ENCODE measurements around the gene TP53. TPM values are rescaled to one million over a fixed set of nuclear protein-coding genes. Genes with fewer than 3 reads are reported as not detected.
A peak's percentile ranks its signal among the peaks of the same experiment; 100 is the strongest.

The TP53 gene
- total RNA-seq, 2 donors from 2014 or later: 52.3 to 65.0 TPM

DNA sequence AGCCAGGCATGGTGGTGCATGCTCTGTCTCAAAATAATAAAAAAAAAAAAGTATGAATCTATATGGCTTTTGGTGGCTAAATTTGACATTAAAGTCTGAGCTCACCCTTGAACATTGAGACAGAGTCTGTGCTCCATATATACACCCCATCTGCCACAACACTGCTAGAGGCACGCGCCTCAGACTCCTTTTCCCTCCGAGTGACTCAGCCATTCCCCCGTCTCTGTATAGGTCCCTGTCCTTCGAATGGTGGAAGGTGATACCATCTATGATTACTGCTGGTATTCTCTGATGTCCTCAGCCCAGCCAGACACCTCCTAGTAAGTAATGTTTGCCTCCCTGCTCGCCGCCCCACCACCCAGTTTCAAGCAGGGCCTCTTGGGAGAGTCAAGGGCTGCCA lies 13.2 kb upstream of the TP53 start:
- Histone ChIP-seq H3K4me1 (replicated peaks) (peaks cover 5% of the 10 kb centered on the region), H3K4me3 (no peak overlapping the region), H3K9me3 (no peaks in the 10 kb centered on the region), H3K36me3 (peaks cover 0 to 7% of the 10 kb centered on the region in 2 donors), H3K27me3 (replicated peaks; ENCODE audit: insufficient read depth) (no peaks in the 10 kb centered on the region), H3K27ac (no peak overlapping the region)
- WGBS: 93% methylated on average over 7 of the region's 7 CpGs
- intact Hi-C loops (cut with DNase I): no loop called here
- no peak for TF ChIP-seq POLR2AphosphoS5 (IDR thresholded peaks at IDR 0.05)
- no peak for DNase-seq (ENCODE audit: low spot score)

DNA sequence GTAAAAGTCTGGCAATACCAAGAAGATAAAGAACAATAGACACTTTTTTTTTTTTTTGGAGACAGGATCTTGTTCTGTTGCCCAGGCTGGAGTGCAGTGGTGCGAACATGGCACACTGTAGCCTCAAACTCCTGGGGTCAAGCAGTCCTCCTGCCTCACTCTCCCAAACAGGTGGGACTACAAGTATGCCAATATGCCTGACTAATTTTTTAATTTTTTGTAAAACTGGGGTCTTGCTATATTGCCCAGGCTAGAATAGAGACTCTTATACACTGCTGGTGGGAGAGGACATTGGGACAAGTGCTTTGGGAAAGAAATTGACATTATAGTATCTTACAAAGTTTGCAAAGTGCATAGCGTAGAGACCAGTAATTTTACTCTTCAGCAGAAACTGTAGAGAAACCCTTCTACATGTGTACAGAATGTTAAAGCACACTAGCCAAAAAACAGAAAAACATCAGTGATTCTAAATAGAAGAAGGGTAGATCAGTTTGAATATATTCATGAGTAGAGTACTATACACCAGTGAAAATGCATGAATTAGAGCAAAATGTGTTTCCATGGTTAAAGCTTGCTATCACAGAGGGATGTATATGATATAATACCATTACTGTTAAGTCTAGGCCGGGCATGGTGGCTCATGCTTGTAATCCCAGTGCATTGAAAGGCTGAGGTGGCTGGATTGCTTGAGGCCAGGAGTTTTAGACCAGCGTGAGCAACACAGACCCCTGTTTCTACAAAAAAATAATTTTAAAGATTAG lies 10.7 kb upstream of the TP53 start:
- H3K4me3 ChIP-seq: no peak overlapping the region
- H3K36me3 ChIP-seq: peaks cover 0 to 7% of the 10 kb centered on the region in 2 donors
- no peaks in the 10 kb centered on the region for H3K4me1 ChIP-seq (replicated peaks)
- WGBS: 99% methylated on average over 4 of the region's 4 CpGs
- no peak overlapping the region for H3K27ac ChIP-seq
- intact Hi-C loops (cut with DNase I): no loop called here
- DNase-seq (ENCODE audit: low spot score): no peak
- no peak for TF ChIP-seq POLR2A (IDR thresholded peaks at IDR 0.05)
- no peak for TF ChIP-seq POLR2AphosphoS5 (IDR thresholded peaks at IDR 0.05)
- TF ChIP-seq CTCF (IDR thresholded peaks at IDR 0.05): no peak
- H3K27me3 ChIP-seq (replicated peaks; ENCODE audit: insufficient read depth): no peaks in the 10 kb centered on the region
- no peaks in the 10 kb centered on the region for H3K9me3 ChIP-seq

DNA sequence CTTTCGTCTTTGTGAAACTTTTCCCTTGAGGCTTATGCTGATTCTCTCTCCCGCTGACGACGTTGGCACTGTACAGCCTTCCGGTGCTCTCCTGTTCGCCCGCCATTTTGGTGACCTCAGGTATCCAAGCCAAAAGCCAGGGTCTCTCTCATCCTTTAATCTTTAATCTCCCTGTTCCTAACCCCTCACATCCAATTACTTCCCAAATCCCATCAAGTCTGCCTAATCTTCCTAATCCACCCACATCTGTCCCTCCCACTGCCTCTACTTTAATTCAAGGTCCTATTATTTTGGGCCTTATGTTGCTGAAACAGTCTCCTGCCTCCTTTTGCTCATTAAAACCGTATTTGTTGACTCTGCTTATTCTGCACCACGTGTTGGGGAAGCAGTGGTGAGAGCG lies 8.3 kb upstream of the TP53 start:
- H3K4me3 ChIP-seq: no peak overlapping the region
- no peaks in the 10 kb centered on the region for H3K9me3 ChIP-seq
- no peak overlapping the region for H3K27ac ChIP-seq
- no peak for TF ChIP-seq POLR2AphosphoS5 (IDR thresholded peaks at IDR 0.05)
- 95% methylated on average over 10 of the region's 10 CpGs for WGBS
- no peaks in the 10 kb centered on the region for H3K4me1 ChIP-seq (replicated peaks)
- no peaks in the 10 kb centered on the region for H3K27me3 ChIP-seq (replicated peaks; ENCODE audit: insufficient read depth)
- no peak for DNase-seq (ENCODE audit: low spot score)
- intact Hi-C loops (cut with DNase I): no loop called here
- no peaks in the 10 kb centered on the region for H3K36me3 ChIP-seq

GRCh38 chr17:7688808-7689316 lies 1.6 kb upstream of the TP53 start:
- peaks cover 9% of the 10 kb centered on the region for H3K4me1 ChIP-seq (replicated peaks)
- H3K9me3 ChIP-seq: no peaks in the 10 kb centered on the region
- WGBS: 10% methylated on average over 13 of the region's 13 CpGs
- H3K27ac ChIP-seq: peak overlapping the region; percentile 63 to 93
- peak overlapping the region; percentile 47 to 77 for H3K4me3 ChIP-seq
- no peak for DNase-seq (ENCODE audit: low spot score)
- no peaks in the 10 kb centered on the region for H3K27me3 ChIP-seq (replicated peaks; ENCODE audit: insufficient read depth)
- intact Hi-C loops (cut with DNase I): loop anchor here (5.0 to 10.0 kb wide), 4 partner anchors 62 to 337 kb away; partner anchors contain the start of genes KCTD11, POLR2A, SAT2 and SLC35G6
- TF ChIP-seq POLR2AphosphoS5 (IDR thresholded peaks at IDR 0.05): no peak
- TF ChIP-seq CTCF (IDR thresholded peaks at IDR 0.05): no peak
- TF ChIP-seq POLR2A (IDR thresholded peaks at IDR 0.05): no peak
- H3K36me3 ChIP-seq: no peaks in the 10 kb centered on the region

DNA sequence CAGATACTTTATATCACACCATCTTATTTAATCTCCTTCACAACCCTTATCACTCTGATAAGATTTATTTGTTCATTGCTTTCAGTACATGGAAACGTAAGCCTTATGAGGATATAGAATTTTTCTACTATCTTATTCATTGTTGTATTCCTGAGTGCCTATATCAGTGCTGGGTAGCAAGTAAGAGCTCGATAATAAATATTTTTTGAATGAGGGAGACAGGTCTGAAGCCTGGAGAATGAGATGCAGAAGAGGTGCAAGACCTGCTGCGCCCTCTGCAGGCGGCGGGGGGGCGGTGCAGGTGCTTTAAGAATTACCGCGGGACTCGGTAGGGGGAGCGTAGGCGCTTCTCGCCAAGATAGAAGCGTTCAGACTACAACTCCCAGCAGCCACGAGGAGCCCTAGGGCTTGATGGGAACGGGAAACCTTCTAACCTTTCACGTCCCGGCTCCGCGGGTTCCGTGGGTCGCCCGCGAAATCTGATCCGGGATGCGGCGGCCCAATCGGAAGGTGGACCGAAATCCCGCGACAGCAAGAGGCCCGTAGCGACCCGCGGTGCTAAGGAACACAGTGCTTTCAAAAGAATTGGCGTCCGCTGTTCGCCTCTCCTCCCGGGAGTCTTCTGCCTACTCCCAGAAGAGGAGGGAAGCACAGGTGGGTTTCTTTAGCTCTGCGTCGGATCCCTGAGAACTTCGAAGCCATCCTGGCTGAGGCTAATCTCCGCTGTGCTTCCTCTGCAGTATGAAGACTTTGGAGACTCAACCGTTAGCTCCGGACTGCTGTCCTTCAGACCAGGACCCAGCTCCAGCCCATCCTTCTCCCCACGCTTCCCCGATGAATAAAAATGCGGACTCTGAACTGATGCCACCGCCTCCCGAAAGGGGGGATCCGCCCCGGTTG lies 868 bp upstream of the TP53 start, which contains the start of gene WRAP53:
Gene WRAP53, plus strand, starts transcription at position 570 of the 900 bp plus-strand sequence. Its CDS starts 172 bp downstream, at position 742.
- under 1% methylated on average over 51 of the region's 51 CpGs for WGBS
- Histone ChIP-seq H3K27ac (peak within 1 kb of the TSS; percentile 90 to 93), H3K9me3 (no peaks in the 10 kb centered on the region), H3K4me3 (peak within 1 kb of the TSS; percentile 66 to 77), H3K36me3 (no peaks in the 10 kb centered on the region), H3K4me1 (replicated peaks) (peaks cover 9% of the 10 kb centered on the region), H3K27me3 (replicated peaks; ENCODE audit: insufficient read depth) (no peaks in the 10 kb centered on the region)
- TF ChIP-seq POLR2AphosphoS5 (IDR thresholded peaks at IDR 0.05): peak; percentile 98
- TF ChIP-seq POLR2A (IDR thresholded peaks at IDR 0.05): peak; percentile 23
- peak; percentile 90 to 100 (median 100) for TF ChIP-seq CTCF (IDR thresholded peaks at IDR 0.05)
- intact Hi-C loops (cut with DNase I): loop anchor here (5.0 to 10.0 kb wide), 4 partner anchors 61 to 336 kb away; partner anchors contain the start of genes KCTD11, POLR2A, SAT2 and SLC35G6
- peak; percentile 99 for DNase-seq (ENCODE audit: low spot score)
